ENCODE results near the gene NGEF. TPM values are rescaled to one million over a fixed set of nuclear protein-coding genes. Genes with fewer than 3 reads are reported as not detected.

The NGEF gene
- total and polyA plus RNA-seq, 12 donors = 10.1 to 467 (median 46.1) TPM

DNA sequence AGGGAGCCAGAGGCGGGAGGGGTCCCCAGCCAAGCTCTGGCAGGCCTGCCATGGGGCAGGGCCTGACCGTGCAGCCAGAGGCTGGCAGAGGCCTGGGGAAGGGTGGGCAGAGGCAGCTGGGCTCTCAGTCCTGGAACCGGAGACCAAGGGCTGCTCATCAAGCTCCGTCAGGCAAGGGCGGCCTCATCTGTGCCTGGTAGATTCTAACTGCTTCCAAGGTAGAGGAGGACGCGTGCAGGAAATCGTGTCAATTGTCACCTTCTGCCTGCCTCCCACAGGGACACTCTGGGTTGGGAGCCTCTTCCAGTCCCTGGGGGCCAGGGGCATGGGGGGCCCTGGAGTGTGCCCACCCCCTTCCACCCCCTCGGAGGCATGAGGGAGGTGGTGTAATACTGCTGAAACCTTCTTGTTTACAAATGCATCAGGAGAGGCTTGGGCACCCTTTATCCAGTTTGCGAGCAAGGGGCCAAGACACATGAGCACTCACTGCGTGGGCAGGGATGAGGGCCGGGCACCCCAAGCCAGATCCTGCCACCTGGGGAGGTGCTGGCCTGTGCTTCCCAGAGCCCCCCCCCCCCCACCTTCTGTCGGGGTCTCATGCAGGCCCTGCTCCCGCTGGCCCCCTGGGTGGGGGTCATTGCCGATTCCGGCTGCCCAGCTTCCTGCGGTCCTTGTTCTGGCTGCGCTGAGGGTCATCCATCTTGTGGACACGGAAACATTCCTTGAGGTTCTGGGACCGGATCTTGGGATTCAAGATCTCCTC lies 134.0 kb downstream of the NGEF start:
- Histone ChIP-seq H3K27me3 (no peaks in the 10 kb centered on the region), H3K4me3 (no peak overlapping the region), H3K4me1 (replicated peaks in 1 of 2) (peaks cover 4 to 13% of the 10 kb centered on the region in 2 donors), H3K36me3 (replicated peaks in 1 of 2) (no peaks in the 10 kb centered on the region), H3K27ac (no peak overlapping the region), H3K9me3 (replicated peaks in 1 of 3) (no peaks in the 10 kb centered on the region)
- WGBS, 4 donors = 75 to 97% (median 88%) methylated on average over 8 to 20 of the region's 20 CpGs
- intact Hi-C loops (cut with DNase I) = no loop called here
- DNase-seq = peak in 1 of 7 donors; percentile 9
- TF ChIP-seq, protein P1, sequence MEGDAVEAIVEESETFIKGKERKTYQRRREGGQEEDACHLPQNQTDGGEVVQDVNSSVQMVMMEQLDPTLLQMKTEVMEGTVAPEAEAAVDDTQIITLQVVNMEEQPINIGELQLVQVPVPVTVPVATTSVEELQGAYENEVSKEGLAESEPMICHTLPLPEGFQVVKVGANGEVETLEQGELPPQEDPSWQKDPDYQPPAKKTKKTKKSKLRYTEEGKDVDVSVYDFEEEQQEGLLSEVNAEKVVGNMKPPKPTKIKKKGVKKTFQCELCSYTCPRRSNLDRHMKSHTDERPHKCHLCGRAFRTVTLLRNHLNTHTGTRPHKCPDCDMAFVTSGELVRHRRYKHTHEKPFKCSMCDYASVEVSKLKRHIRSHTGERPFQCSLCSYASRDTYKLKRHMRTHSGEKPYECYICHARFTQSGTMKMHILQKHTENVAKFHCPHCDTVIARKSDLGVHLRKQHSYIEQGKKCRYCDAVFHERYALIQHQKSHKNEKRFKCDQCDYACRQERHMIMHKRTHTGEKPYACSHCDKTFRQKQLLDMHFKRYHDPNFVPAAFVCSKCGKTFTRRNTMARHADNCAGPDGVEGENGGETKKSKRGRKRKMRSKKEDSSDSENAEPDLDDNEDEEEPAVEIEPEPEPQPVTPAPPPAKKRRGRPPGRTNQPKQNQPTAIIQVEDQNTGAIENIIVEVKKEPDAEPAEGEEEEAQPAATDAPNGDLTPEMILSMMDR (IDR thresholded peaks at IDR 0.05) = no peak
- no peak for TF ChIP-seq POLR2A (IDR thresholded peaks at IDR 0.05)

GRCh38 chr2:232877940-232878511 lies 135.0 kb downstream of the NGEF start:
- TF ChIP-seq, protein P1 (IDR thresholded peaks at IDR 0.05) = no peak
- no peak for TF ChIP-seq POLR2A (IDR thresholded peaks at IDR 0.05)
- no peaks in the 10 kb centered on the region for H3K36me3 ChIP-seq (replicated peaks in 1 of 2)
- H3K27me3 ChIP-seq = no peaks in the 10 kb centered on the region
- no peaks in the 10 kb centered on the region for H3K9me3 ChIP-seq (replicated peaks in 1 of 3)
- peaks cover 4 to 13% of the 10 kb centered on the region in 2 donors for H3K4me1 ChIP-seq (replicated peaks in 1 of 2)
- WGBS, 4 donors = 88 to 96% (median 94%) methylated on average over 7 to 13 of the region's 13 CpGs
- intact Hi-C loops (cut with DNase I) = no loop called here
- peak in 1 of 7 donors; percentile 9 for DNase-seq
- H3K4me3 ChIP-seq = no peak overlapping the region
- H3K27ac ChIP-seq = no peak overlapping the region

DNA sequence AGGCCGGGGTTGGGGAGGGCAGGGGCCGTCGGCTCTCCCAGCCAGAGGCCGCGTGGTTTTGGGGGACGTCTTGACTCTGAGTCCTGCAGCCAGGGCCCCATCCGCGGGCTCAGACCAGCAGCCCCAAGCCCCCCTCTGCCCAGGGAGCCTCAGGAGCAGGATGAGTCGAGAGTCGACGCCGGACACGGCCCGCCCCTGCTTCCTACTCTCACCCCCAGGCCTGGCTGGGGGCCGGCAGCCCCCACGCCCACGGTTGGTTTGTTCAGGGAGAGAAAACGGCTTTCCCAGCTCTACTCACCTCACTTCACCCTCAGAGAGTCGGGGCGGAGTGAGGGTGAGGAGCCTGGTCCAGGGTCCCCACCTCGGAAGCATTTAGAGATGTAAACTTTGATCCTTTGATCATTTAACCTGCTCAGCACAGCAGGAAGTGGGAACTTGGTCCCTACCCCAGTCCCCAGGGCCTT lies 136.0 kb downstream of the NGEF start:
- Histone ChIP-seq H3K4me3 (peak overlapping the region in 1 of 4 donors; percentile 65), H3K4me1 (replicated peaks in 1 of 2) (peaks cover 4 to 13% of the 10 kb centered on the region in 2 donors), H3K9me3 (replicated peaks in 1 of 3) (no peaks in the 10 kb centered on the region), H3K27ac (peak overlapping the region in 2 of 5 donors; percentile 13 to 28), H3K36me3 (replicated peaks in 1 of 2) (no peaks in the 10 kb centered on the region), H3K27me3 (no peaks in the 10 kb centered on the region)
- 27 to 39% (median 32%) methylated on average over 7 to 21 of the region's 21 CpGs for WGBS, 4 donors
- intact Hi-C loops (cut with DNase I) = no loop called here
- TF ChIP-seq, protein P1 (IDR thresholded peaks at IDR 0.05) = no peak
- no peak for TF ChIP-seq POLR2A (IDR thresholded peaks at IDR 0.05)
- DNase-seq = peak in 1 of 7 donors; percentile 17

DNA sequence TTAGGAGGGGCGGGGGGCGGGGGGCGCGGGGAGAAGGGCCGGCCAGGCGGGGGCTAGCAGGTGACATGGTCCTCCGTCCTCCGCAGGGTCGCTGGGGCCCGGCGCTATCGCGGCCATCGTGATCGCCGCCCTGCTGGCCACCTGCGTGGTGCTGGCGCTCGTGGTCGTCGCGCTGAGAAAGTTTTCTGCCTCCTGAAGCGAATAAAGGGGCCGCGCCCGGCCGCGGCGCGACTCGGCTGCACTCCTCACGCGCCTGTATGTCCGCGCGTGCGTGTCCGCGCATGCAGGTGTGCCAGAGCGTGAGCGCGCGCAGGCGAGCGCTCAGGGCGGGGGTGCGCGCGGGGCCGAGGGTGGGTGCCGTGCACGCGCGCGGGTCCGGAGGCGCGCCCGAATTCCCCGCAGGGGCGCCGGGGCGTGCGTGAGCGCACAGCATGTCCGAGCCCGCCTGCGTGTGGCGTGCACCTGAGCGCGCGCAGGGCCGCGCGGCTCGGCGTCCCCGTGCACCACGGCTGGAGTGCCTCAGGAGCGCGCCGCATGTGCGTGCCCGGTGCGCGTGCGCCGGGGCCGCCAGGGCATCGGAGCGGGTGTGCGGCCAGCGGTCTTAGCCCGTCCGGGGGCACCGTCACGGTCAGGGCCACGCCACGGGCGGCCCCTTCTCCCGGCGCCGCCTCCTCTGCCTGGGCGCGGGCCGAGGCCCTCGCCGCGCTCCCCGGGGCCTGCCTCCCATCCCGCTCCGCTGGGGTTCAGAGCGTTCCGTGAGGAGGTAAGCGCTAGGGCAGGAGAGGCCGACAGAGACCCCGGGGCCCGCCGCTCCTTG lies 136.7 kb downstream of the NGEF start:
- peaks cover 4 to 13% of the 10 kb centered on the region in 2 donors for H3K4me1 ChIP-seq (replicated peaks in 1 of 2)
- H3K9me3 ChIP-seq (replicated peaks in 1 of 3) = no peaks in the 10 kb centered on the region
- peak overlapping the region in 2 of 5 donors; percentile 28 to 45 for H3K27ac ChIP-seq
- TF ChIP-seq, protein P1 (IDR thresholded peaks at IDR 0.05) = peak in 1 of 6 experiments; percentile 13
- no peak for TF ChIP-seq POLR2A (IDR thresholded peaks at IDR 0.05)
- peak in 2 of 7 donors; percentile 29 to 44 for DNase-seq
- intact Hi-C loops (cut with DNase I) = no loop called here
- H3K36me3 ChIP-seq (replicated peaks in 1 of 2) = no peaks in the 10 kb centered on the region
- H3K4me3 ChIP-seq = peak overlapping the region in 1 of 4 donors; percentile 65
- 1% methylated on average over 112 to 118 of the region's 119 CpGs; no CpG with 5 or more reads in 2 of the 4 donors for WGBS, 4 donors
- H3K27me3 ChIP-seq = no peaks in the 10 kb centered on the region

Data from adrenal gland (tissue), 12 donors.